ENCODE results near the gene TLN1. TPM values are rescaled to one million over a fixed set of nuclear protein-coding genes. Genes with fewer than 3 reads are reported as not detected.

Gene TLN1
- total RNA-seq, 1 donor from 2014 or later, result 56.2 TPM

DNA sequence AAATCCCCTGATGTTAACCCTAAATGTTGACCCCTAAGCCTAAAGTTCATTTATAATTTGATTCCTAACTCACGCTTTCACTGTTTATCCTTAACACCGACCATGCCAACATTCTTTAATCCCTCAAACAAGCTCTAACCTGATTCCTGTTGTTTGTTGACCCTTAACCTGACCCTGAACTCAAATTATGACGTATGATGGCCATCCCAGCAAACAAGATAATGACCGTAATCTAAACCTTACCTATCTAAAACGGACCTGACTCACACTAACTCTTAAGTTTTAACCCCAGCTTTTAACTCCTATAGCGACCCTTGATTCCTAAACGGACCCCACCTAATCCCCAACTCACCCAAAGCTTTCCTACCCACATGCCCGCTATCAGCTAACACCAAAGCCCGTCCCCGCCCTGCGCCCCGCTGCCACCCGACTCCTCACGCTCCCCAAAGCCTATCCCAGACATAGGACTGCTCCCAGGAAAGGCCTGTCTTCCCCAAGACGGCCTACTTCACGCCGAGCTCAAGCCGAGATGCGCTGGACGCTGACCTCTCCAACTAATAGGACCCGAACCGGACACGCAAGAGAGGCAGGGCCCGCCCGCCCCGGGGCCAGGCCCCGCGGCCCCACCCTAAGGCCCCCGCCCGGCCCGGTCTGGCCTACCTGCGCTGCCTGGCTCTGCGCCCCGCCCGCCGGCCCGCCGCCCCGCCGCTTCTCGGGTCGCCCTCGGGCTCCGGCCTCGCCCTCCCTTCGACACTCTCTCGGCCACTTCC is 395 bp downstream of the TLN1 start:
- Mint-ChIP-seq H3K27ac (ENCODE audit: unreplicated experiment) (peak overlapping the region; percentile 81), H3K4me1 (ENCODE audit: low read depth, unreplicated experiment) (peaks cover 7% of the 10 kb centered on the region), H3K27me3 (ENCODE audit: unreplicated experiment) (peaks cover 2% of the 10 kb centered on the region), H3K9me3 (ENCODE audit: unreplicated experiment) (peaks cover 4% of the 10 kb centered on the region), H3K36me3 (ENCODE audit: unreplicated experiment) (no peaks in the 10 kb centered on the region), H3K4me3 (ENCODE audit: unreplicated experiment) (peak overlapping the region; percentile 97)
- TF ChIP-seq, protein P1, sequence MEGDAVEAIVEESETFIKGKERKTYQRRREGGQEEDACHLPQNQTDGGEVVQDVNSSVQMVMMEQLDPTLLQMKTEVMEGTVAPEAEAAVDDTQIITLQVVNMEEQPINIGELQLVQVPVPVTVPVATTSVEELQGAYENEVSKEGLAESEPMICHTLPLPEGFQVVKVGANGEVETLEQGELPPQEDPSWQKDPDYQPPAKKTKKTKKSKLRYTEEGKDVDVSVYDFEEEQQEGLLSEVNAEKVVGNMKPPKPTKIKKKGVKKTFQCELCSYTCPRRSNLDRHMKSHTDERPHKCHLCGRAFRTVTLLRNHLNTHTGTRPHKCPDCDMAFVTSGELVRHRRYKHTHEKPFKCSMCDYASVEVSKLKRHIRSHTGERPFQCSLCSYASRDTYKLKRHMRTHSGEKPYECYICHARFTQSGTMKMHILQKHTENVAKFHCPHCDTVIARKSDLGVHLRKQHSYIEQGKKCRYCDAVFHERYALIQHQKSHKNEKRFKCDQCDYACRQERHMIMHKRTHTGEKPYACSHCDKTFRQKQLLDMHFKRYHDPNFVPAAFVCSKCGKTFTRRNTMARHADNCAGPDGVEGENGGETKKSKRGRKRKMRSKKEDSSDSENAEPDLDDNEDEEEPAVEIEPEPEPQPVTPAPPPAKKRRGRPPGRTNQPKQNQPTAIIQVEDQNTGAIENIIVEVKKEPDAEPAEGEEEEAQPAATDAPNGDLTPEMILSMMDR (IDR thresholded peaks at IDR 0.05; ENCODE audit: partially characterized antibody, unreplicated experiment), result no peak
- no peak for DNase-seq

DNA sequence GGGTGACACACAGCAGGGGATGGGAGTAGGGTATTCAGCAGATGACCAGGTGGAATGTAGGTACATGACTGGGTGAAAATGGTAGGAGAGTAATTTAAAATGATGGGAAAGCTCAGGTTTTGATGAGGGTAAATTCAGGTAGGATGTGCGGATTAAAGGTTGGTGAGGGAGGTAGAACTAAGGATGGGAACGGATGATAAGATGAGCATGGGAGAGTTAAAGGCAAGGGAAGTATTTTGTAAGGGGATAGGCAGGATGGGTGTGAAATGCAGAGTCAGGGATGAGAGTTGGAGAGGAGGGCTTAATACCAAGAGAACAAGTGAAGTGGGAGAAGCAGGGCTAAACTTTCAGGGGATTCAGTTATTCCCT is 1.5 kb downstream of the TLN1 start:
- TF ChIP-seq, protein P1 (IDR thresholded peaks at IDR 0.05; ENCODE audit: partially characterized antibody, unreplicated experiment), result no peak
- Mint-ChIP-seq H3K27me3 (ENCODE audit: unreplicated experiment) (peaks cover 2% of the 10 kb centered on the region), H3K27ac (ENCODE audit: unreplicated experiment) (peak overlapping the region; percentile 26), H3K9me3 (ENCODE audit: unreplicated experiment) (peaks cover 1% of the 10 kb centered on the region), H3K4me1 (ENCODE audit: low read depth, unreplicated experiment) (peaks cover 7% of the 10 kb centered on the region), H3K36me3 (ENCODE audit: unreplicated experiment) (no peaks in the 10 kb centered on the region), H3K4me3 (ENCODE audit: unreplicated experiment) (no peak overlapping the region)
- DNase-seq, result no peak

DNA sequence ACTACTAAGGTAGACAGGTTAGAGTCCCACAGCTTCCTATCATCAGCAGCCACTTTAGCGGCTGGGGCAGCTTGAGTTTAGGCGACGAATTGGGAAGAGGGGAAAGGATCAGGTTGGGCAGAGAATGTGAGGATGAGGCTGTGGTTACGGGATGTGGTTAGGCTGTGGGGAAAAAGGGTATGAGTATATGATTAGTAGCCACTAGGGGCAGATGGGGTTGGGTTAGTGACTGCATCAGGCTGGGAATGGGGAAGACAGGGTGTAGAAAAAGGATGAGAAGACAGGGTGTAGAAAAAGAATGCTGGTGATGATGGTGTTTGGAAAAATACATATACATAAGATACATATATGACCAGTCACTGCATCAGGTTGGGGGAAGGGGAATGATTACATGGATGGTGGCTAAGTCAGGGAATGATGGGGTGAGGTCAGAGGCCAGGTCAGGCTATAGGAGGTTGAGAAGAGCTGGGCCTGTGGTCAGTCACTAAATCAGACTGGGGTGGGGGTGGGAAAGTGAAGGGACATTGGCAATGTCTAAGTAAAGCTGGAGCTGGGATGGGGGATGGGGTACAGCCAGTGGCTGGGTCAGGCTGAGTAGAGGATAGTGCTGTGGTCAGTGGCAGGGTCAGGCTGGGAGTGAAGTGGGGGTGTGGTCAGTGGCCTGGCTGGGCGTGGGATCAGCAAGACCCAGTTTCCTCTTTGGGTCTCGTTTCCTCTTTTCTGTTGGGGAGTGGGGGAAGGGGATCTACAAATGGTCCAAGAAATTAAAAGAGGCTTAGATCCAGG is 2.1 kb downstream of the TLN1 start:
- DNase-seq, result no peak
- TF ChIP-seq, protein P1 (IDR thresholded peaks at IDR 0.05; ENCODE audit: partially characterized antibody, unreplicated experiment), result peak; percentile 62
- no peaks in the 10 kb centered on the region for H3K36me3 Mint-ChIP-seq (ENCODE audit: unreplicated experiment)
- no peak overlapping the region for H3K4me3 Mint-ChIP-seq (ENCODE audit: unreplicated experiment)
- H3K27me3 Mint-ChIP-seq (ENCODE audit: unreplicated experiment), result peaks cover 2% of the 10 kb centered on the region
- no peaks in the 10 kb centered on the region for H3K9me3 Mint-ChIP-seq (ENCODE audit: unreplicated experiment)
- H3K4me1 Mint-ChIP-seq (ENCODE audit: low read depth, unreplicated experiment), result peaks cover 7% of the 10 kb centered on the region
- H3K27ac Mint-ChIP-seq (ENCODE audit: unreplicated experiment), result peak overlapping the region; percentile 26

DNA sequence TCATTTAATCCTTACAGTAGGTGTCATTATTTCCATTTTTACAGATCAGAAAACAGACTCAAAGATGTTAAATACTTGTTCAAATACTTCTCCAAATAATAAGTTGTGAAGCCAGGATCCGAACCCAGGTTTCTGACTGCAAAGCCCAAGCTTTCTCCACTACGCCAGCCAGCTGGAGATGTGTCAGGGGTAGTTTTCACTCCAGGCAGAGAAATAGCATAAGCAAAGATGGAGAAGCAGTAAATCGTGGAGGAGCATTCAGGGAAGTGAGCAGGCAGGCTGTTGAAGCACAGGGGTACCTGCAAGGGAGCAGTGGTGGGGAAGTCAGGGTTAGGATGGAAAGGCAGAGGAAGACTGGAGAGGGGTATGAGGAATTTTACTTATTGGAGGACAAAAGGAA is 2.9 kb downstream of the TLN1 start:
- Mint-ChIP-seq H3K4me3 (ENCODE audit: unreplicated experiment) (no peak overlapping the region), H3K9me3 (ENCODE audit: unreplicated experiment) (no peaks in the 10 kb centered on the region), H3K27ac (ENCODE audit: unreplicated experiment) (no peak overlapping the region), H3K4me1 (ENCODE audit: low read depth, unreplicated experiment) (peaks cover 7% of the 10 kb centered on the region), H3K36me3 (ENCODE audit: unreplicated experiment) (no peaks in the 10 kb centered on the region), H3K27me3 (ENCODE audit: unreplicated experiment) (peaks cover 2% of the 10 kb centered on the region)
- TF ChIP-seq, protein P1 (IDR thresholded peaks at IDR 0.05; ENCODE audit: partially characterized antibody, unreplicated experiment), result no peak
- DNase-seq, result no peak

Data from glutamatergic neuron (in vitro differentiated cells).